Osteoblast (primary cell): ENCODE results near the gene PARD3. TPM values are rescaled to one million over a fixed set of nuclear protein-coding genes. Genes with fewer than 3 reads are reported as not detected.
A peak's percentile ranks its signal among the peaks of the same experiment; 100 is the strongest.

Experiments used
- DNase-seq: peaks from one replicate; pipeline ENCODE4 v3.0.0; 2011; ENCODE audit warnings: low spot score, mixed read lengths; ENCODE audit not compliant: insufficient read length; ENCODE audit errors: missing footprints
- H2AFZ ChIP-seq: 2 replicates; pipeline ENCODE4 v1.6.0; 2011; ENCODE audit warnings: mild to moderate bottlenecking, low read length
- H3K27ac ChIP-seq: 2 replicates; pipeline ENCODE4 v1.5.1; 2011; ENCODE audit warnings: mild to moderate bottlenecking, low read depth, low read length, moderate library complexity
- H3K27me3 ChIP-seq: 2 replicates; pipeline ENCODE4 v1.6.0; 2012; ENCODE audit warnings: mild to moderate bottlenecking, control low read depth, inconsistent platforms, low read length, moderate library complexity; ENCODE audit not compliant: insufficient read depth
- H3K36me3 ChIP-seq: 2 replicates; pipeline ENCODE4 v1.5.1; 2011; ENCODE audit warnings: mild to moderate bottlenecking, low read length, control low read depth, moderate library complexity; ENCODE audit not compliant: insufficient read depth
- H3K4me1 ChIP-seq: 2 replicates; pipeline ENCODE4 v1.5.1; 2011; ENCODE audit warnings: mild to moderate bottlenecking, low read length, control low read depth, moderate library complexity; ENCODE audit not compliant: insufficient read depth
- H3K4me2 ChIP-seq: 2 replicates; pipeline ENCODE4 v1.6.0; 2011; ENCODE audit warnings: mild to moderate bottlenecking, low read length; ENCODE audit not compliant: insufficient read depth
- H3K4me3 ChIP-seq: fragments of 200-600 bp; sonication (generic); 3 replicates; pipeline ENCODE4 v1.5.1; 2012; ENCODE audit warnings: mild to moderate bottlenecking, low read length, inconsistent platforms; ENCODE audit not compliant: insufficient read depth
- H3K79me2 ChIP-seq: 2 replicates; pipeline ENCODE4 v1.6.0; 2012; ENCODE audit warnings: mild to moderate bottlenecking, low read length, control low read depth, inconsistent platforms; ENCODE audit not compliant: insufficient read depth
- H3K9me3 ChIP-seq: 2 replicates; pipeline ENCODE4 v1.5.1; 2011; ENCODE audit warnings: low read depth, low read length, control low read depth
- H4K20me1 ChIP-seq: 2 replicates; pipeline ENCODE4 v1.6.0; 2012; ENCODE audit warnings: mild to moderate bottlenecking, low read length, control low read depth; ENCODE audit not compliant: insufficient read depth
- total RNA-seq: library from RNA; depleted of rRNA; stranded (reverse); fragments of >200 nt; gene quantifications from 2 replicates; pipeline ENCODE4 v1.2.3, GENCODE V29; 2012
- TF ChIP-seq, protein P1 (sequence below): IDR thresholded peaks from 2 replicates; pipeline ENCODE4 v1.5.1; 2011; ENCODE audit warnings: mild to moderate bottlenecking, low read depth, low read length, moderate library complexity; ENCODE audit errors: extremely low read depth

Gene PARD3
- total RNA-seq, 1 donor: 71.7 TPM

GRCh38 chr10:34723750-34724149, 91.3 kb downstream of the PARD3 start:
- peaks cover 16% of the 10 kb centered on the region for H3K79me2 ChIP-seq
- peak overlapping the region; percentile 50 for H3K4me3 ChIP-seq
- no peaks in the 10 kb centered on the region for H3K27me3 ChIP-seq
- DNase-seq: no peak
- no peaks in the 10 kb centered on the region for H3K36me3 ChIP-seq
- peaks cover 17% of the 10 kb centered on the region for H4K20me1 ChIP-seq
- no peaks in the 10 kb centered on the region for H3K9me3 ChIP-seq
- H2AFZ ChIP-seq: peak overlapping the region; percentile 23
- peak overlapping the region; percentile 71 for H3K4me2 ChIP-seq
- TF ChIP-seq, protein P1, sequence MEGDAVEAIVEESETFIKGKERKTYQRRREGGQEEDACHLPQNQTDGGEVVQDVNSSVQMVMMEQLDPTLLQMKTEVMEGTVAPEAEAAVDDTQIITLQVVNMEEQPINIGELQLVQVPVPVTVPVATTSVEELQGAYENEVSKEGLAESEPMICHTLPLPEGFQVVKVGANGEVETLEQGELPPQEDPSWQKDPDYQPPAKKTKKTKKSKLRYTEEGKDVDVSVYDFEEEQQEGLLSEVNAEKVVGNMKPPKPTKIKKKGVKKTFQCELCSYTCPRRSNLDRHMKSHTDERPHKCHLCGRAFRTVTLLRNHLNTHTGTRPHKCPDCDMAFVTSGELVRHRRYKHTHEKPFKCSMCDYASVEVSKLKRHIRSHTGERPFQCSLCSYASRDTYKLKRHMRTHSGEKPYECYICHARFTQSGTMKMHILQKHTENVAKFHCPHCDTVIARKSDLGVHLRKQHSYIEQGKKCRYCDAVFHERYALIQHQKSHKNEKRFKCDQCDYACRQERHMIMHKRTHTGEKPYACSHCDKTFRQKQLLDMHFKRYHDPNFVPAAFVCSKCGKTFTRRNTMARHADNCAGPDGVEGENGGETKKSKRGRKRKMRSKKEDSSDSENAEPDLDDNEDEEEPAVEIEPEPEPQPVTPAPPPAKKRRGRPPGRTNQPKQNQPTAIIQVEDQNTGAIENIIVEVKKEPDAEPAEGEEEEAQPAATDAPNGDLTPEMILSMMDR: peak; percentile 64
- peaks cover 15% of the 10 kb centered on the region for H3K4me1 ChIP-seq
- no peak overlapping the region for H3K27ac ChIP-seq

GRCh38 chr10:34722404-34722803, 92.7 kb downstream of the PARD3 start:
- Histone ChIP-seq H3K9me3 (no peaks in the 10 kb centered on the region), H3K4me3 (no peak overlapping the region), H4K20me1 (peaks cover 16% of the 10 kb centered on the region), H3K36me3 (no peaks in the 10 kb centered on the region), H3K27me3 (no peaks in the 10 kb centered on the region), H3K27ac (no peak overlapping the region), H3K79me2 (peaks cover 19% of the 10 kb centered on the region), H3K4me2 (no peak overlapping the region), H3K4me1 (peaks cover 15% of the 10 kb centered on the region), H2AFZ (no peak overlapping the region)
- TF ChIP-seq, protein P1: no peak
- DNase-seq: no peak

DNA sequence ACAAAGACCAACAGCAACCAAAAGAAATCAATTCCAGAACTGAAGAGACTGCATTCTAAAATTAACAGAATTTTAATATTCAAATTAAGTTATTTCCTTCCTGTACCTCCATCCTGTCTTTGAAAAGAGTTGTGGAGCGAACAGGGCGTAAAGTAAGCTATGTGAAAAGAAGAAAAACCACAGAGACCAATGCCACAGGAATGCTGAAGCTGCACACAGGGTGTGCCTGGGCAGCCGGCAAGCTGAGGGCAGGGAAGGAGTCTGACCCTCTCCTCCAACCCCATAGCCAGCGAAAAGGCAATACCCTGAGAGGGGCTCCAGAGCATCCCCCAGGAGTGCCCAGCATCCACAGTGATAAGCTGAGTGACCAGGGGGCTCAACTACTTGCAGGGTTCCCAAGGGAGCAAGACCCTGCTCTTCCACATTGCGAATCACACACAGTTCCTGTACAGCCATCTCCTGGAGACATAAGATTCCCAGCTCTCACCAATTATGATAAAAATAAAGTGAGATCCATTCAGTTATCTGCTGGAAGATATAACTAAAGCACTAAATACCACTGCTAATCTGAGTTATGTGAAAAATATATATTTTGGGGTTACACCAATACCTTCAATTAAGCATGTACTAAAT, 93.8 kb downstream of the PARD3 start:
- no peaks in the 10 kb centered on the region for H3K9me3 ChIP-seq
- peaks cover 10% of the 10 kb centered on the region for H4K20me1 ChIP-seq
- peak overlapping the region; percentile 32 for H3K27ac ChIP-seq
- DNase-seq: peak; percentile 87
- peaks cover 15% of the 10 kb centered on the region for H3K4me1 ChIP-seq
- H3K27me3 ChIP-seq: no peaks in the 10 kb centered on the region
- H3K36me3 ChIP-seq: no peaks in the 10 kb centered on the region
- no peak overlapping the region for H2AFZ ChIP-seq
- TF ChIP-seq, protein P1: no peak
- peaks cover 18% of the 10 kb centered on the region for H3K79me2 ChIP-seq
- peak overlapping the region; percentile 52 for H3K4me3 ChIP-seq
- peak overlapping the region; percentile 74 for H3K4me2 ChIP-seq

DNA sequence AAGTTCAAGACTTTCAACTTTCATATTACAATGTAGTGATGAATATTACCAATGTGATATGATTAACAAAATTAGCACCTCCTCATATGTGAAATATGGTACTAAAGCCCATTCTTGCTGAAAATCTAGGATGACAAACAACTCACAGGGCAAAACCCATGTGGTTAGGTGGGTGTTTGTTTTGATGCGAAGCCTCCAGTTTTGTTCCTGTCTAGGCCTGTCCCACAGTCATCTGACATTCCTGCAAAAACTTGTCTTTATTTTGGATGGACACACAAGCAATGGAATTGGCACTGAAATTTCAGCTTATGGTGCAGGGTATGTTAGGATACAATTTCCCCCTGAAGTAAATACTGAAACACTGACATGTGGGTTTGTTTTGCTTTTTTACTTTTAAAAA, 95.3 kb downstream of the PARD3 start:
- H3K36me3 ChIP-seq: no peaks in the 10 kb centered on the region
- H3K9me3 ChIP-seq: no peaks in the 10 kb centered on the region
- H2AFZ ChIP-seq: no peak overlapping the region
- H3K4me2 ChIP-seq: no peak overlapping the region
- no peak for DNase-seq
- H3K4me1 ChIP-seq: peaks cover 14% of the 10 kb centered on the region
- TF ChIP-seq, protein P1: no peak
- H3K27ac ChIP-seq: no peak overlapping the region
- peaks cover 6% of the 10 kb centered on the region for H4K20me1 ChIP-seq
- peaks cover 20% of the 10 kb centered on the region for H3K79me2 ChIP-seq
- H3K27me3 ChIP-seq: no peaks in the 10 kb centered on the region
- H3K4me3 ChIP-seq: no peak overlapping the region
